ENCODE data around the gene ATXN7L1. TPM values are rescaled to one million over a fixed set of nuclear protein-coding genes. Genes with fewer than 3 reads are reported as not detected.

The ATXN7L1 gene
- total RNA-seq, 4 donors from 2014 or later: 30.8 to 45.8 (median 39.3) TPM

Other genes starting within 250 kb of the ATXN7L1 start
- gene CDHR3, start 86.7 kb upstream of the ATXN7L1 start, total RNA-seq: 10 to 100 TPM; 20.6 to 82.5 (median 49.7) TPM
- gene SYPL1, start 235.7 kb upstream of the ATXN7L1 start, total RNA-seq: 10 to 100 TPM; 45.2 to 77.6 (median 53.3) TPM

Data from Peyer's patch (tissue), 4 donors.